Cardiac septum (tissue), 1 donor: ENCODE measurements around the gene NWD2. TPM values are rescaled to one million over a fixed set of nuclear protein-coding genes. Genes with fewer than 3 reads are reported as not detected.
"Not testable (repeated sequence)": the region's sequence is repeated elsewhere in the genome, so short reads cannot be mapped to it uniquely, and the experiment has no call there.

ENCODE experiments used
- DNase-seq: peaks from one replicate; pipeline ENCODE4 v3.0.0-alpha.2; 2020; ENCODE audit warnings: low spot score
- intact Hi-C: fragments of 100-400 bp; cut with DNase I; formaldehyde crosslinking; loops from one replicate; pipeline ENCODE4 v1.14.0; 2022
- microRNA-seq: library from miRNA; unstranded; fragments of <30 nt; microRNA quantifications from one replicate; pipeline ENCODE4 v1.2.0, GENCODE V29; 2020
- total RNA-seq: library from RNA; stranded (reverse); fragmentation: NEBNext Ultra II Directional; extraction: Animal tissue kit (Norgen Biotek cat#: 25700); gene quantifications from one replicate; pipeline ENCODE4 v1.2.1, GENCODE V29; 2021
- donor health status: DM: no; HTN: no; CAD: no.

The NWD2 gene
- total RNA-seq, 1 donor from 2014 or later = not detected

DNA sequence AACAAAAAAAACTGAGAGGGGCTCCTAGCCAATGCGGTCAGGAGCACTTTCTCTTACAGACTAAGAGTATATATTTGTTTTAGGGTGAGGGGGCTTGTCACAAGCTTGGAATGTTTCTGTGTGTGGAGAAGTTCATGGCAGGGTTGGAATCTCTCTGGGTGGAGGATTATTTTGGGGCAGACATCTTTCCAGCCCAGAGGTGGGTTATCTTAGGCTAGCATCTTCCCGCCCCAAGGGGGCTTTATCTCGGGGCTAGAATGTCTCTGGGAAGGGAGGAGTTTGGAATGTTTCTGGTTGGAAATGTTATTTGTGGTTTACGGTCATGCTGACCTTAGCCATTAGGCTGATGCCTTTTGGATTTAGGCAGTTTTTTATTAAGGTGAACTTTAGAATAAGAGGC, 236.0 kb downstream of the NWD2 start:
- DNase-seq = no peak
- intact Hi-C loops = no loop called here

DNA sequence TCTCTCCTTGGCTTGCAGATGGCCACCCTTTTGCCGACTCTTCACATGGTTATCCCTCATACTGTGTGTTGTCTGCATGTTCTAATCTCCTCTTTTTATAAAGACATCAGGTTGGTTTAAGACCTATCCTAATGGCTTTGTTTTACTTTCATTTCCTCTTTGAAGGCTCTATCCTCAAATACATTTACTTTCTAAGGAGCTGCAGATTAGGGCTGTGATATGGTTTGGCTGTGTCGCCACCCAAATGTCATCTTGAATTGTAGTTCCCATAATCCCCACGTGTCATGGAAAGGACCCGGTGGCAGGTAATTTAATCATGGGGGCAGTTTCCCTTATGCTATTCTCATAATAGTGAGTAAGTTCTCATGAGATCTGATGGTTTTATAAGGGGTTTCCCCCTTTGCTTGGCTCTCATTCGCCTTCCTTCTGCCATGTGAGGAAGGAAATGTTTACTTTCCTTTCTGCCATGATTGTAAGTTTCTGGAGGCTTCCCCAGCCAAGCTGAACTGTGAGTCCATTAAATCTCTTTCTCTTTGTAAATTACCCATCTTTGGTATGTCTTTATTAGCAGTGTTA, 237.1 kb downstream of the NWD2 start:
- intact Hi-C loops = no loop called here
- no peak for DNase-seq

DNA sequence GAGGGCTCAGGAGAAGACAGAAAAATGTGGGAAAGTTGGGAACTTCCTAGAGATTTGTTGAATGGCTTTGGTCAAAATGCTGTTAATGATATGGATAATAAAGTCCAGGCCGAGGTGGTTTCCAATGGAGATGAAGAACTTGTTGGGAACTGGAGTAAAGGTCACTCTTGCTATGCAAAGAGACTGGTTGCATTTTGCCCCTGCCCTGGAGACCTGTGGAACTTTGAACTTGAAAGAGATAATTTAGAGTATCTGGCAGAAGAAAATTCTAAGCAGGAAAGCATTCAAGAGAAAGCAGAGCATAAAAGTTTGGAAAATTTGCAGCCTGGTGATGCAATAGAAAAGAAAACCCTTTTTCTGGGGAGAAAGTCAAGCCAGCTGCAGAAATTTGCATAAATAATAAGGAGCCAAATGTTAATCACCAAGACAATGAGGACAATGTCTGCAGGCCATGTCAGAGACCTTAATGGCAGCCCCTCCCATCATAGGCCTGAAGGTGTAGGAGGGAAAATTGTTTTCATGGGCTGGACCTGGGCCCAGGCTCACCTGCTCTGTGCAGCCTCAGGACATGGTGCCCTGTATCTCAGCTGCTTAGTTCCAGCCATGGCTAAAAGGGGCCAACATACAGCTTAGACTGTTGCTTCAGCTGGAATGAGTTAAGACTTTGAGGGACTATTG, 237.8 kb downstream of the NWD2 start:
- intact Hi-C loops = no loop called here
- no peak for DNase-seq

DNA sequence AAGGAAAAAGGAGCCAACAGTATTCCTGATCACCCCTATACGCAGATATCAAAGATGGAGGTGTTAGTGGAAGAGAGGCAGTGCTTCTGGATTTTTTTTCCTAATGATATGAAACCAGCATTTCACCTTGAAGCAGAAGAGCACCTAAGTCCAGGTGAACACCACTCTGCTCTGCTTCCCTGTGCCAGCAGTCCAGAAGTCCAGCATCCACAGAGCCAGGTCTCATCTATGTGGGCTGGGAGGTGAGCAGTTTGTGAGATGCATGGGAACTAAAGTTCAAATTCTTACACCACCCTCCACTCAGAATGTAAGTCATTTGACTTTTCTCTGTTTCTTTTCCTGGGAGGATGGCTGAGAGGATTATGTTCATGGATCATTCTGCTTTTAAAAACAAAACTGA, 239.1 kb downstream of the NWD2 start:
- DNase-seq = no peak

DNA sequence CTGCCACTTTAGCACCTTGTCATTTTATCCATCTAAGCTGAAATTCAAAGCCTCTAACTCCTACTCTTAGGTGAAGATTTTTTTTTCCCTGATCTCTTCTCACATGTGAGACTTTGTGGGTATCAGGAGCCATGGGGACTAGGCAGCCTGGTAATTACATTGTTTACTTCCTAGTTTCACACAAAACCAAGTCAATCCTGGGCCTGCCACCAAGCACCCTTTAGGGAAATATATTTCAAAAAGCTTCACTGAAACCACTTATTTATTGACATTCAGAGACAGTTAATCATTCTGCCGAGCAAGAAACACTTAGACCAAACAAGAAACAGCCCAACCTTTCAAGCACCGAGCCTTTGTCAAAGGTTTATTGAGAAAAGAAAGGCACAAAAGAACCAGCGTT, 241.6 kb downstream of the NWD2 start:
- no peak for DNase-seq
- intact Hi-C loops = no loop called here

More for the DNA sequence above, 239.1 kb downstream of the NWD2 start:
- intact Hi-C loops = no loop called here

DNA sequence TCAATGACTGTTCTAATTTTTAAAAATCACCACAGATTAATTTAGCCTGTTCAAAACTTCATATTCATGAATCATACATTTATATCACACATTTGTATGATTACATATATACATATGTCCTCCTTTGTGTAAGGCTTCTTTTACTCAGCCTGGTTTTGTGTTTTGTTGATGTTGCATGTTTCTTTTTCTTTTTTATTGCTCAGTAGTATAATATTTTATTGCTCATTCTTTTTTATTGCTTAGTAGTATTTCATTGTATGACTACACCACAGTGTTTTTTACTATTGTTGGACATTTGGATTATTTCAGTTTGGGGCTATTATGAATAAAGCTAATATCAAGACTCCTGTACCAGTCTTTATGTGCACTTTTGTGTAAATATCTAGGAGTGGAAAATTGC, 243.1 kb downstream of the NWD2 start:
- DNase-seq = no peak
- intact Hi-C loops = no loop called here

DNA sequence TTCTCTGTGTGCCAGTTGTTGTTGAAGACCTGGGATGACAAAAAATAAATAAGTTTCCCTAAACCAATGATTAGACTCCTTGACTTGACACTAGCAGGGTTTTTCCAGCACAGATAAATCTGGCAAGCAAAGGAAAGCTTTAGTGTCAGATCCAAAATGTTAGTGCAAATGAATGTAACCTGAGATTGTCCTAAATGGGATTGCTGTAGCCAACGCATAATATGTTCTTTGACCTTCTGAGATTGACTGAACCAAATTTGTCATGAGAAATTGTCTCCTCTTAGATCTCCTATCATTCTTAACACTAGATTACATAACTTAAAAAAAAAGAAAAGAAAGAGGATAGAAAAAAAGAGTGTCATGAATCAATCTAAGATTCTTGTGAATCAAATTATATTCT, 245.2 kb downstream of the NWD2 start:
- no peak for DNase-seq
- intact Hi-C loops = no loop called here

DNA sequence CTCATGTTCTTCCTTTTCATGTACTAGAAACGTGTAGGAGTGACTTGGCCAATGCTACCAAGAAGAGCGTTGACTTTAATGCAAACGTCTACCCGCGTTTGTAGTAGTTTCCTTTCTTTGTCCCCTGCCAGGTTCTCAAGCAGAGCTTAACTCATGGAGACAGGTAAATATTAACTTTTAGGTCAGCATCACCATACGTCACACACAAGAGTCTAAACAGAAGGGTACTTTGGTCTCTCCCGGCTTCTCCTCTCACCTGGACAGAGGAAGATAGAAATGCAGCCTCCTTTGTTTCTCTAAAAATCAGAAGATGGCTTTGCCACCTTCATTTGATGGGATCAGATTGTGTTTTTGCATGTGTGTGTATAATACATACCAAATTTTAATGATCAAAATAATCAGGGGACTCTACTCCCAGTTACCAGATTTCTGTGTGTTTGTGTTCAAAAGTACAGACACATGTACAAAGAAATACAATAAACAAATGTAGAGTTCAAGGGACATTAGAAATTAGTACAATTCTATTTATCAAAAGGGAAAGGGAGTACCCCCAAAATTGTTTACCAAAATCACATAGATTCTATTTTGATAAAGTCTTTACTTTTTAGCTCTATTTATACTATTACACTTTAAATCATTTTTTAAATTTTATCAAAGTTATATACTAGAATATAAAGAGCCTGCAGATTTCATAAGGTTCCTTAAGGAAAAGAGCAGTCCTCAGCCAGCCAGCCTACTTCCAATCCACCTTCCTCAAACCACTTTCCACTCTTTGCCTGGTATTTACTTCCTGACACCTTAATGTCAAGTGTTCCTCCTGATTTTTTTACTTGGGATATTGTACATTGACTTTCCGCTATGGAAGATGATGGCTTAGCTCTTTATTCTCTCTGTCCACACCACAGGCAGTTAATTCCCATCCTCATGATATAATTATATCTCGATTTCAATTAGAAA, 246.1 kb downstream of the NWD2 start:
- DNase-seq = no peak
- intact Hi-C loops = no loop called here

DNA sequence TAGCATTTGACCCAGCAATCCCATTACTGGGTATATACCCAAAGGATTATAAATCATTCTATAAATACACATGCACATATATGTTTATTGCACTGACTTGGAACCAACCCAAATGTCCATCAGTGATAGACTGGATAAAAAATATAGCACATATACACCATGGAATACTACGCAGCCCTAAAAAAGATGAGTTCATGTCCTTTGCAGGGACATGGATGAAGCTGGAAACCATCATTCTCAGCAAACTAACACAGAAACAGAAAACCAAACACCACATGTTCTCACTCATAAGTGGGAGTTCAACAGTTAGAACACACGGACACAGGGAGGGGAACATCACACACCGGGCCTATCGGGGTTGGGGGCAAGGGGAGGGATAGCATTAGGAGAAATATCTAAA, 250.8 kb downstream of the NWD2 start:
- DNase-seq, intact Hi-C loops: not testable (repeated sequence)

Small RNA genes lying within 50 kb of the gene (microRNA-seq; reads per million reads assigned to microRNA genes)
- gene MIR4801 = not detected
